ENCODE measurements around the gene PAX6.

PAX6 gene

DNA sequence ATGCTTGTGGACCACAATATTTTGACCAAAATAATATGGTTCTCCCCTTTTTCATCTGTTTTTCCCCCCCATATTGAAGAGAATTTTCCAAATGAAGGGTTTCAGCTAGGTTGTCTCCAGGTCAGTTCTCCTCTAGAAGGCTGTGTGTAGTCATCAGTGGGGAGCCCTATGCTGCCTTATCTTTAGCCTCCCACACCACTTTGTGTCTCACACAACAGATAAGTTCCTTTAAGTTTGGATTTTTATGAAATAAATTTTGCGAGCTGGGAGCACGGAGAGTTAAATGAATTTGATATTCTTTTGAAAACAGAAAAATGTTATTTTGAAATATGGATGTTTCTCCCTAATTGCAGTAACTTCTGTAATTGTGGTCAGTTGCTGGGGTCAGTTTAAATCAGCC is 28.9 kb downstream of the PAX6 start:
- no peak for TF ChIP-seq ZC3H10 (CRISPR knock-in tag; IDR thresholded peaks at IDR 0.05)
- no peak for TF ChIP-seq ZNF70 (CRISPR knock-in tag; IDR thresholded peaks at IDR 0.05)
- TF ChIP-seq TCF4 (CRISPR knock-in tag; IDR thresholded peaks at IDR 0.05; ENCODE audit: borderline replicate concordance), result no peak
- no peak for TF ChIP-seq ARNTL (CRISPR knock-in tag; IDR thresholded peaks at IDR 0.05; ENCODE audit: borderline replicate concordance, low read depth)
- TF ChIP-seq, protein P1, sequence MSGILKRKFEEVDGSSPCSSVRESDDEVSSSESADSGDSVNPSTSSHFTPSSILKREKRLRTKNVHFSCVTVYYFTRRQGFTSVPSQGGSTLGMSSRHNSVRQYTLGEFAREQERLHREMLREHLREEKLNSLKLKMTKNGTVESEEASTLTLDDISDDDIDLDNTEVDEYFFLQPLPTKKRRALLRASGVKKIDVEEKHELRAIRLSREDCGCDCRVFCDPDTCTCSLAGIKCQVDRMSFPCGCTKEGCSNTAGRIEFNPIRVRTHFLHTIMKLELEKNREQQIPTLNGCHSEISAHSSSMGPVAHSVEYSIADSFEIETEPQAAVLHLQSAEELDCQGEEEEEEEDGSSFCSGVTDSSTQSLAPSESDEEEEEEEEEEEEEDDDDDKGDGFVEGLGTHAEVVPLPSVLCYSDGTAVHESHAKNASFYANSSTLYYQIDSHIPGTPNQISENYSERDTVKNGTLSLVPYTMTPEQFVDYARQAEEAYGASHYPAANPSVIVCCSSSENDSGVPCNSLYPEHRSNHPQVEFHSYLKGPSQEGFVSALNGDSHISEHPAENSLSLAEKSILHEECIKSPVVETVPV (CRISPR knock-in tag; IDR thresholded peaks at IDR 0.05), result no peak
- TF ChIP-seq, protein P2, sequence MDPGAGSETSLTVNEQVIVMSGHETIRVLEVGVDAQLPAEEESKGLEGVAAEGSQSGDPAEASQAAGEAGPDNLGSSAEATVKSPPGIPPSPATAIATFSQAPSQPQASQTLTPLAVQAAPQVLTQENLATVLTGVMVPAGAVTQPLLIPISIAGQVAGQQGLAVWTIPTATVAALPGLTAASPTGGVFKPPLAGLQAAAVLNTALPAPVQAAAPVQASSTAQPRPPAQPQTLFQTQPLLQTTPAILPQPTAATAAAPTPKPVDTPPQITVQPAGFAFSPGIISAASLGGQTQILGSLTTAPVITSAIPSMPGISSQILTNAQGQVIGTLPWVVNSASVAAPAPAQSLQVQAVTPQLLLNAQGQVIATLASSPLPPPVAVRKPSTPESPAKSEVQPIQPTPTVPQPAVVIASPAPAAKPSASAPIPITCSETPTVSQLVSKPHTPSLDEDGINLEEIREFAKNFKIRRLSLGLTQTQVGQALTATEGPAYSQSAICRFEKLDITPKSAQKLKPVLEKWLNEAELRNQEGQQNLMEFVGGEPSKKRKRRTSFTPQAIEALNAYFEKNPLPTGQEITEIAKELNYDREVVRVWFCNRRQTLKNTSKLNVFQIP (CRISPR knock-in tag; IDR thresholded peaks at IDR 0.05; ENCODE audit: borderline replicate concordance, low read depth), result no peak
- TF ChIP-seq, protein P3, sequence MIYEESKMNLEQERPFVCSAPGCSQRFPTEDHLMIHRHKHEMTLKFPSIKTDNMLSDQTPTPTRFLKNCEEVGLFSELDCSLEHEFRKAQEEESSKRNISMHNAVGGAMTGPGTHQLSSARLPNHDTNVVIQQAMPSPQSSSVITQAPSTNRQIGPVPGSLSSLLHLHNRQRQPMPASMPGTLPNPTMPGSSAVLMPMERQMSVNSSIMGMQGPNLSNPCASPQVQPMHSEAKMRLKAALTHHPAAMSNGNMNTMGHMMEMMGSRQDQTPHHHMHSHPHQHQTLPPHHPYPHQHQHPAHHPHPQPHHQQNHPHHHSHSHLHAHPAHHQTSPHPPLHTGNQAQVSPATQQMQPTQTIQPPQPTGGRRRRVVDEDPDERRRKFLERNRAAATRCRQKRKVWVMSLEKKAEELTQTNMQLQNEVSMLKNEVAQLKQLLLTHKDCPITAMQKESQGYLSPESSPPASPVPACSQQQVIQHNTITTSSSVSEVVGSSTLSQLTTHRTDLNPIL (CRISPR knock-in tag; IDR thresholded peaks at IDR 0.05; ENCODE audit: low read depth), result no peak
- no peak for TF ChIP-seq ZNF8 (CRISPR knock-in tag; IDR thresholded peaks at IDR 0.05)
- no peak for TF ChIP-seq BACH2 (CRISPR knock-in tag; IDR thresholded peaks at IDR 0.05; ENCODE audit: borderline replicate concordance)
- TF ChIP-seq RARB (CRISPR knock-in tag; IDR thresholded peaks at IDR 0.05), result no peak
- TF ChIP-seq ISL1 (CRISPR knock-in tag; IDR thresholded peaks at IDR 0.05), result no peak
- no peak for TF ChIP-seq PPARA (CRISPR knock-in tag; IDR thresholded peaks at IDR 0.05; ENCODE audit: borderline replicate concordance)
- TF ChIP-seq ZNF565 (CRISPR knock-in tag; conservative IDR thresholded peaks at IDR 0.05; ENCODE audit: low read depth), result no peak
- TF ChIP-seq GLIS3 (CRISPR knock-in tag; IDR thresholded peaks at IDR 0.05), result no peak
- ATAC-seq, result no peak

DNA sequence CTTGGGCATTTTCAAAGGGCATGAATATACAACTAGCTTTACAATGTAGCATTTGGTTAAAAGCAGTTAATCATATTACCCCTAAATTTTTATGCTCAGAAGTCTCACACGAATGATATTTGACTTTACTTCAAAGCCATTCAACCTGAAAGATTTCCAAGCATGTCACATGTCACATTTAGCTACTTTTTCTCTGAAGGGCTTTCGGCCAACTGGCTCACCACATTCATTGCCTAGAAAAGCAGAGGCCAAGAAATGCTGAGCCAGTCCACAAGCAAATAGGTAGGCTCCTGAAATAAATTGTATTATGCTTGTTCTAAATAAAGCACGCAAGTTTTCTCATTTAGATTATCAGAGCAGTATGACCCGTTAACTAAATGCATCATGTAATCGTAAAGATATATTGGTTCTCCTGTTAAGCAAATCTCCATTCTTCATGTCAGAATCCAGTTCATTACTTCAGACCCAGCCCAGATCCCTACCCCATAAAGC is 30.6 kb downstream of the PAX6 start:
- ATAC-seq, result no peak
- TF ChIP-seq ZC3H10 (CRISPR knock-in tag; IDR thresholded peaks at IDR 0.05) (no peak), ISL1 (CRISPR knock-in tag; IDR thresholded peaks at IDR 0.05) (no peak), ARNTL (CRISPR knock-in tag; IDR thresholded peaks at IDR 0.05; ENCODE audit: borderline replicate concordance, low read depth) (no peak)
- TF ChIP-seq, protein P1 (CRISPR knock-in tag; IDR thresholded peaks at IDR 0.05), result no peak

DNA sequence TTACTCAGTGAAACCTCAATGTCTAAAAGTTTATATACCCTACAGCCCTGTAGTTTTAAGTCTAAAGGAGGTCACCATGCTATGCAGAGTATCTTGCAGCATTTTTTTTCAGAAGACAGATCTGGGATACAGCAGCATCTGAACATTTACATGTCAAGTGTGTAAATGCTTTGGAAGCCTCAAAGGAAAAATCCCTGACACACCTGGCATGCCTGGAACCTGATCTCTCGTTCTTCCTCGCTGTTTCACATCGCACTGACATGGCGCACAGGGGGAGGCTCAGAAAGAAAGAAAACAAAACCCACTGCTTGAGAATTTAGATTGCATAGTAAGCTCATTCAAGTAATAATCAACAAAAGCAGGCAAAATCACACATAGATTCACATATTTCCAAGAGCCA is 31.0 kb downstream of the PAX6 start:
- ATAC-seq, result no peak
- TF ChIP-seq ZNF70 (CRISPR knock-in tag; IDR thresholded peaks at IDR 0.05) (no peak), CSDC2 (CRISPR knock-in tag; IDR thresholded peaks at IDR 0.05) (no peak), ZNF8 (CRISPR knock-in tag; IDR thresholded peaks at IDR 0.05) (no peak), PPARA (CRISPR knock-in tag; IDR thresholded peaks at IDR 0.05; ENCODE audit: borderline replicate concordance) (no peak), BACH2 (CRISPR knock-in tag; IDR thresholded peaks at IDR 0.05; ENCODE audit: borderline replicate concordance) (no peak)
- TF ChIP-seq, protein P4, sequence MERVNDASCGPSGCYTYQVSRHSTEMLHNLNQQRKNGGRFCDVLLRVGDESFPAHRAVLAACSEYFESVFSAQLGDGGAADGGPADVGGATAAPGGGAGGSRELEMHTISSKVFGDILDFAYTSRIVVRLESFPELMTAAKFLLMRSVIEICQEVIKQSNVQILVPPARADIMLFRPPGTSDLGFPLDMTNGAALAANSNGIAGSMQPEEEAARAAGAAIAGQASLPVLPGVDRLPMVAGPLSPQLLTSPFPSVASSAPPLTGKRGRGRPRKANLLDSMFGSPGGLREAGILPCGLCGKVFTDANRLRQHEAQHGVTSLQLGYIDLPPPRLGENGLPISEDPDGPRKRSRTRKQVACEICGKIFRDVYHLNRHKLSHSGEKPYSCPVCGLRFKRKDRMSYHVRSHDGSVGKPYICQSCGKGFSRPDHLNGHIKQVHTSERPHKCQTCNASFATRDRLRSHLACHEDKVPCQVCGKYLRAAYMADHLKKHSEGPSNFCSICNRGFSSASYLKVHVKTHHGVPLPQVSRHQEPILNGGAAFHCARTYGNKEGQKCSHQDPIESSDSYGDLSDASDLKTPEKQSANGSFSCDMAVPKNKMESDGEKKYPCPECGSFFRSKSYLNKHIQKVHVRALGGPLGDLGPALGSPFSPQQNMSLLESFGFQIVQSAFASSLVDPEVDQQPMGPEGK (CRISPR knock-in tag; IDR thresholded peaks at IDR 0.05; ENCODE audit: borderline replicate concordance), result no peak

DNA sequence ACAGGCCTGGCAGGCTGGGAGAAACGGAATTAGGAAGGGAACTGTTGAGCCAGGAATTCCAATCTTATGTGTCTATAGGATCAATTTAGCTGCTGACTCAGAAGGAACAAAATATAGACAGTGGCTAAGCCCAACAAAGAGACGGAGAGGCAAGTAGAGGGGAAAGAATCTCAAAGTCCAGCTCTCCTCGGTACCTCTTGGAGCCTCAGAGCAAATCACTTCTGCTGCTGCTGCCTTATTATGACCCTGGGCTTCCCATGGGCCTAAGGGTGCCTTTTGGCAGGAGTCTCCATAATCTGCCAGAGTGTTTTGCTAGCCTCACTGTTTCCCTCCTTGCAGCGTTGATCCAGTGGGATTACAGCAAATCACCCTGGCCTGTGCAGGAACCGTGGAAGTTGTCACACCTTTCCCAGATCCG is 31.7 kb downstream of the PAX6 start:
- ATAC-seq, result peak; percentile 93
- TF ChIP-seq GLIS3 (CRISPR knock-in tag; IDR thresholded peaks at IDR 0.05) (no peak), RARB (CRISPR knock-in tag; IDR thresholded peaks at IDR 0.05) (no peak)
- TF ChIP-seq, protein P1 (CRISPR knock-in tag; IDR thresholded peaks at IDR 0.05), result no peak
